ENCODE data around the gene KDSR. TPM values are rescaled to one million over a fixed set of nuclear protein-coding genes. Genes with fewer than 3 reads are reported as not detected.

Gene KDSR
- total and polyA plus RNA-seq, 4 donors, result 22.3 to 62.1 (median 42.5) TPM

- H3K36me3 ChIP-seq (ENCODE audit: control insufficient read depth in 4 of 4, insufficient read depth in 4 of 4, low read length in 4 of 4), result peaks cover 0 to 7% (median 2%) of the 10 kb centered on the region in 4 donors
- no peak overlapping the region for H3K9ac ChIP-seq (ENCODE audit: insufficient read depth in 1 of 2, low read length in 2 of 2)
- no peak overlapping the region for H3K27ac ChIP-seq (ENCODE audit: low read depth in 1 of 2, low read length in 1 of 2)
- TF ChIP-seq, protein P1, sequence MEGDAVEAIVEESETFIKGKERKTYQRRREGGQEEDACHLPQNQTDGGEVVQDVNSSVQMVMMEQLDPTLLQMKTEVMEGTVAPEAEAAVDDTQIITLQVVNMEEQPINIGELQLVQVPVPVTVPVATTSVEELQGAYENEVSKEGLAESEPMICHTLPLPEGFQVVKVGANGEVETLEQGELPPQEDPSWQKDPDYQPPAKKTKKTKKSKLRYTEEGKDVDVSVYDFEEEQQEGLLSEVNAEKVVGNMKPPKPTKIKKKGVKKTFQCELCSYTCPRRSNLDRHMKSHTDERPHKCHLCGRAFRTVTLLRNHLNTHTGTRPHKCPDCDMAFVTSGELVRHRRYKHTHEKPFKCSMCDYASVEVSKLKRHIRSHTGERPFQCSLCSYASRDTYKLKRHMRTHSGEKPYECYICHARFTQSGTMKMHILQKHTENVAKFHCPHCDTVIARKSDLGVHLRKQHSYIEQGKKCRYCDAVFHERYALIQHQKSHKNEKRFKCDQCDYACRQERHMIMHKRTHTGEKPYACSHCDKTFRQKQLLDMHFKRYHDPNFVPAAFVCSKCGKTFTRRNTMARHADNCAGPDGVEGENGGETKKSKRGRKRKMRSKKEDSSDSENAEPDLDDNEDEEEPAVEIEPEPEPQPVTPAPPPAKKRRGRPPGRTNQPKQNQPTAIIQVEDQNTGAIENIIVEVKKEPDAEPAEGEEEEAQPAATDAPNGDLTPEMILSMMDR (IDR thresholded peaks at IDR 0.05; ENCODE audit: control extremely low read depth, extremely low read depth), result no peak
- 88 to 89% methylated on average over 5 of the region's 5 CpGs for WGBS, 2 donors
- H3K27me3 ChIP-seq (ENCODE audit: control insufficient read depth in 3 of 3, insufficient read depth in 3 of 3, low read length in 2 of 3), result no peaks in the 10 kb centered on the region
- H3K4me1 ChIP-seq (ENCODE audit: control insufficient read depth in 5 of 5, insufficient read depth in 5 of 5, low read length in 5 of 5), result peaks cover 0 to 6% (median 0%) of the 10 kb centered on the region in 5 donors
- H3K4me3 ChIP-seq, result no peak overlapping the region
- no peaks in the 10 kb centered on the region for H3K9me3 ChIP-seq (ENCODE audit: control insufficient read depth in 4 of 4, insufficient read depth in 3 of 4, low read length in 3 of 4)
- ATAC-seq (ENCODE audit: insufficient read depth, low FRiP score), result no peak
- DNase-seq, result no peak
Observed at GRCh38 chr18:63326011-63326410, 41.0 kb downstream of the KDSR start.

GRCh38 chr18:63325086-63325686, 41.8 kb downstream of the KDSR start:
- WGBS, 2 donors, result 91 to 97% methylated on average over 11 of the region's 11 CpGs
- ATAC-seq (ENCODE audit: insufficient read depth, low FRiP score) (no peak), DNase-seq (no peak)
- Histone ChIP-seq H3K4me1 (ENCODE audit: control insufficient read depth in 5 of 5, insufficient read depth in 5 of 5, low read length in 5 of 5) (peaks cover 0 to 10% (median 0%) of the 10 kb centered on the region in 5 donors), H3K9me3 (ENCODE audit: control insufficient read depth in 4 of 4, insufficient read depth in 3 of 4, low read length in 3 of 4) (no peaks in the 10 kb centered on the region), H3K27ac (ENCODE audit: low read depth in 1 of 2, low read length in 1 of 2) (no peak overlapping the region), H3K4me3 (no peak overlapping the region), H3K9ac (ENCODE audit: insufficient read depth in 1 of 2, low read length in 2 of 2) (no peak overlapping the region), H3K36me3 (ENCODE audit: control insufficient read depth in 4 of 4, insufficient read depth in 4 of 4, low read length in 4 of 4) (peaks cover 0 to 4% (median 0%) of the 10 kb centered on the region in 4 donors), H3K27me3 (ENCODE audit: control insufficient read depth in 3 of 3, insufficient read depth in 3 of 3, low read length in 2 of 3) (no peaks in the 10 kb centered on the region)
- TF ChIP-seq, protein P1 (IDR thresholded peaks at IDR 0.05; ENCODE audit: control extremely low read depth, extremely low read depth), result no peak

DNA sequence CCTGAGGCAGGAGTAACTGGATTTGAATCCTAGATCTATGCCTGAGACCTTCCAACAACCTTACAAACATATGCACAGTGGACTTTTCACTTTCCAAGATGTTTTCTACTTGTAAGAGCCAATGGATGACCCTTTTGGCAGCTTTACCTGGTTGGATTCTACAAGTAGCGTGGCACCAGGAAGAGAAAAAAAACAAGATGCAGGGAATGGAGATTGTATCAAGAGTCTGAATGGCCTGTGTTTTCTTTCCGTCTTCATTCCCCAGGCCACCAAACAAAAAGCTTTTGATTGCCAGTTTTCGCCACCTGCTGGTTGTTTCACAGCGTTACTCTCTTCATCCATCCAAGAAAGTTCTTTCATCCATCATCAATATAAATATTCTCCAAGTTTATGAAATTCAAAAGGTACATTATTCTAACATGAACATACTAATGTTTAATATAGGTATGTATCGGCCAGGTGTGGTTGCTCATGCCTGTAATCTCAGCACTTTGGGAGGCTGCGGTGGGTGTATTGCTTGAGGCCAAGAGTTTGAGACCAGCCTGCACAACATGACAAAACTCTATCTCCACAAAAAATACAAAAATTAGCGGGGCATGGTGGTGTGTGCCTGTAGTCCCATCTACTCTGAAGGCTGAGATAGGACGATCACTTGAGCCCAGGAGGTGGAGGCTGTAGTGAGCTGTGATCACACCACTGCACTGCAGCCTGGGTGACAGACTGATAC, 43.9 kb downstream of the KDSR start:
- TF ChIP-seq, protein P1 (IDR thresholded peaks at IDR 0.05; ENCODE audit: control extremely low read depth, extremely low read depth), result peak; percentile 75
- Histone ChIP-seq H3K27me3 (ENCODE audit: control insufficient read depth in 3 of 3, insufficient read depth in 3 of 3, low read length in 2 of 3) (no peaks in the 10 kb centered on the region), H3K4me3 (no peak overlapping the region), H3K36me3 (ENCODE audit: control insufficient read depth in 4 of 4, insufficient read depth in 4 of 4, low read length in 4 of 4) (no peaks in the 10 kb centered on the region), H3K4me1 (ENCODE audit: control insufficient read depth in 5 of 5, insufficient read depth in 5 of 5, low read length in 5 of 5) (peaks cover 0 to 17% (median 3%) of the 10 kb centered on the region in 5 donors), H3K9me3 (ENCODE audit: control insufficient read depth in 4 of 4, insufficient read depth in 3 of 4, low read length in 3 of 4) (no peaks in the 10 kb centered on the region), H3K27ac (ENCODE audit: low read depth in 1 of 2, low read length in 1 of 2) (peak overlapping the region in 1 of 2 donors; percentile 39), H3K9ac (ENCODE audit: insufficient read depth in 1 of 2, low read length in 2 of 2) (peak overlapping the region in 1 of 2 donors; percentile 43)
- ATAC-seq (ENCODE audit: insufficient read depth, low FRiP score) (no peak), DNase-seq (peak; percentile 72 to 90 (median 86))
- WGBS, 2 donors, result 32 to 36% methylated on average over 8 of the region's 8 CpGs

All from lung (tissue), 12 donors.